ENCODE measurements around the gene SH3BP5. TPM values are rescaled to one million over a fixed set of nuclear protein-coding genes. Genes with fewer than 3 reads are reported as not detected.

Gene SH3BP5
- total RNA-seq, 1 donor from 2014 or later = 60.4 TPM

- DNase-seq (ENCODE audit: low spot score) = no peak
Observed at GRCh38 chr3:15326037-15326436, 6.3 kb downstream of the SH3BP5 start.

DNA sequence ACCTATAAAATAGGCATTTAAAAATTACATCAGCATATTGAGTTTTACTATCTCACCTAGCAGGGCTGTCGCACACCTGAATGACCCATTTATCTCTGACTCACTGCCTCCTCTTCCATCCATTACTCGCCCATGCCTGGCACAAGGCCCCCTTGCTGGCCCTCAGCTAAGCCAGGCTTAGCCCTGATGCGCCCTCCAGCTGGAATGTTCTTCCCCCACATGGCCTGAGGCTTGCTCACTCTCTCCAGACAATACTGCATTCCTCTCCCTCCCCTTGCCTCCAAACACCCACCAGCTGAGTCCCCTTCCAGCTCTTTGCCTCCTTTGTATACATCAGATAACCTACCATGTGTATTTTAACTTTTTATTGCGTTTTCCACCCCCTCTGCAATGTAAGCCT, 7.2 kb downstream of the SH3BP5 start:
- no peak for DNase-seq (ENCODE audit: low spot score)

- DNase-seq (ENCODE audit: low spot score) = no peak
Observed at GRCh38 chr3:15324379-15324808, 8.0 kb downstream of the SH3BP5 start.

DNA sequence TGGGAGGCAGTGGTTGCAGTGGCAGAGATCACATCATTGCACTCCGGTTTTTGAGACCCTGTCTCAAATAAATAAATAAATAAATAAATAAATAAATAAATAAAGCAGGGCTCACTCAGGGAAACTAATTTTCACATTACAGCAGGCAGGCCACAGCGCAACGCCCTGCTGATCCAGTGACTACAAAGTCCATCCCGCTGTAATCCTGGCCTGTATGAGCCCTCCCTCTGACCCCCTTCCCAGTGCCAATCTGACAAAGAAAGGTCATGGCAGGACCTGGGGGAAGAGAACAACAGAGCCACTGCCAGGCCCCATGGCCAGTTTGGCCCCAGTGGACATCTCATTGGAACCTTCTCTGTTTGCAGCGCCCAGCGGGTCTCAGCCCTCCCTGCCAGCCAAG, 9.3 kb downstream of the SH3BP5 start:
- no peak for DNase-seq (ENCODE audit: low spot score)

GRCh38 chr3:15321349-15321748, 11.0 kb downstream of the SH3BP5 start:
- DNase-seq (ENCODE audit: low spot score) = no peak

- DNase-seq (ENCODE audit: low spot score) = no peak
Observed at GRCh38 chr3:15319575-15319974, 12.8 kb downstream of the SH3BP5 start.

GRCh38 chr3:15319136-15319535, 13.2 kb downstream of the SH3BP5 start:
- DNase-seq (ENCODE audit: low spot score) = no peak

DNA sequence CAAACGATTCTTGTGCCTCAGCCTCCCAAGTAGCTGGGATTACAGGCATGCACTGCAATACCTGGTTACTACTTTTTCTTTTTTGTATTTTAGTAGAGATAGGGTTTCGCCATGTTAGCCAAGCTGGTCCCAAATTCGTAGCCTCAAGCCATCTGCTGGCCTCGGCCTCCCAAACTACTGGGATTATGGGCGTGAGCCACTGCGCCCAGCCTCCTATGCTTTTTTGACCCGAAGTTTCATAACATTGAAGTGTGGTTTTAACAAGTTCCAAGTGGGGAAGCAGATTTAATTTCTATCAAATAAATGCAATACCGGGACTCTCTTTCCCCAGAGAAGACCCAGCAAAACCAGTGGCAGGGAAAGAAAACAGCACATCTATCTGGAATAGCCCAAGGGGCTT, 13.7 kb downstream of the SH3BP5 start:
- no peak for DNase-seq (ENCODE audit: low spot score)

- DNase-seq (ENCODE audit: low spot score) = no peak
Observed at GRCh38 chr3:15316998-15317435, 15.4 kb downstream of the SH3BP5 start.

DNA sequence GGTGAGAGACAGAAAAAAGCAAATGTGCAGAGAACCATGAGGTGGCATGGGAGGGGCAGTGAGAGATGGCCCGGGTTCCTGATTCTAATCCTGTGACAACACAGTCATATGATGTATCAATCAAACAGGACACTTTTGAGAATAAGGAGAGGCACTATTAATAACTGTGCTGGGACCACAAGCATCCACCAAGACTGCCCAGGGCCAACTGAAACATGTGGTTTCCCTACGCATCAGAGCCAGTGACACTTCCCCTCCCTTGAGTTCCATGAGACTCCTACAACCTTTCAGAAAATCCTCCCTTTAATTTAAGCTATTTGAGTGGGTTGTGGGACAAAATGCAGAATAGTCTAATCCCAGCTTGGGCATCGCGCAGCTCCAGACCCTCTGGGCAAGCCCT, 17.4 kb downstream of the SH3BP5 start:
- DNase-seq (ENCODE audit: low spot score) = no peak

DNA sequence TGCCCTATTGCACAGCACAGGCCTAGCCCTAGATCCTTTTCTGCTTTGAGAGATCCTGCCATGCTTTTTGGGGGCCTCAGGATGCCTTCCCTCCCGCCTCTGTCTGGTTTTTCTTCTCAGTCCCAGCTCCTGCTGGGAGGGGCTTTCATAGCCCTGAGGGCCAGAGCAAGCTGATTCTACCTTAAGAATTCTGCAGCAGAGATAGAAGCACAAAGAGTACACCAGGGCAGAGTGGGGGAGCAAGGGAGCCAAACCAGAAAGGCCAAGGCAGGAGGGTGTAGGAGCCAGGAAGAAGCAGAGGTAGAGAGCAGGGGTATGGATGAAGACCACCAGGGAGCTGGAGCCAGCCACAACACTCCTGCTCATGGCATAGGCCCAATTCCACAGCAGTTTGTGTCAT, 18.1 kb downstream of the SH3BP5 start:
- DNase-seq (ENCODE audit: low spot score) = no peak

GRCh38 chr3:15313461-15313860, 18.9 kb downstream of the SH3BP5 start:
- DNase-seq (ENCODE audit: low spot score) = no peak

DNA sequence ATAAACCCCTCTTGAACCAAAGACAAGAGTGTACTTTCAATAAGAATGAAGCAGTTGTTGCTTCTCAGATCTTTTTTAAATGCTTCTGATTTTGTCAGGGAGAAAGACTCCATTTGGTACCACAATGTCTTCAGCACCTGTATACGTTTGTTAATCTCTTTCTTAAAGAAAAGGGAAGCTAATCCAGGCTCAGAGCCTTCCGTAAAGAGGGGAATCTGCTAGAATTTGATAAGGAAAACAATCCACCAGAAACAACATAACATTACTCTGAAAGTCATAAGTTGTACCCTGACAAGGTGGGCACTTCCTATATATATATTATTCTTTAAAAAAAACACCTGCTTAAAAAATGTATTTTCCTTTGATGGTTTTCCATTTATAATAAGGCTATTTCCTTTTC, 19.8 kb downstream of the SH3BP5 start:
- no peak for DNase-seq (ENCODE audit: low spot score)

- peak; percentile 62 for DNase-seq (ENCODE audit: low spot score)
Observed at GRCh38 chr3:15310491-15311370, 21.7 kb downstream of the SH3BP5 start.

GRCh38 chr3:15309662-15310335, 22.6 kb downstream of the SH3BP5 start:
- no peak for DNase-seq (ENCODE audit: low spot score)

DNA sequence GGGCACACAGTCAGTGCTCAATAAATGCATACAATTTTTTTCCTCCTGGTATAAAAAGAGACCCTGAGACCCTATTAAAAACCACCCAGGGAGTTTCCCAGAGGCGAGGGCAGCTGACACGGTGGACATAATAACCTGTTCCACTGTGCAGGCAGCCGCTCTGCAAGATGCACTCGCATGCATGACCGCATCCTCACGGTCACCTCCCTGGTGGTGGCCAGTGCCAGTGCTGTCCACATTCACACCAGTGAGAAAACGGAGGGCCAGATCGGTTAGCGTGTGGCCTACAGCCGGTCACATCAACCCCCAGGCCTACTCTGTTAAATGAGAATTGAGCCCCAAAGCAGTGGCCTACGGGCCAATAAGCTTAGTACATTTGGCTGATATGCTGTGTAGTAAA, 24.8 kb downstream of the SH3BP5 start:
- DNase-seq (ENCODE audit: low spot score) = no peak

DNA sequence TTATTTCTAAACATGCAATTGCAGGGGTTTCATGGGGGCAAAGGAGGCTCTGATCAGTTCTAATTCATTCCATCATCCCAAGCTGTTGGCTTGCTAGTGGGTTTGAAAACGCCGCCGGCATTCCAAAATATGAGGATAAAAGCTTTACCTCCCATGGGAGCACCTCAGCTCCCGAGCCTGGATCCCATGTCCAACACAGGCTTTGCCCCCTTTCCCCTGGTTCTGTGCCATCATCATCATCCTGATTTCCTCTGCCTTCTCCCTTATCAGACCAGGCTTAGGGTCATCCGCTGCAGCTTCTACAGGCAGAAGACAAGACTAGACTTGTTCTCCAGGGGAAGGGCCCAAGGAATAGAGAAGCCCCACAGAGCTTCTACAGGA, 25.4 kb downstream of the SH3BP5 start:
- no peak for DNase-seq (ENCODE audit: low spot score)

- DNase-seq (ENCODE audit: low spot score) = no peak
Observed at GRCh38 chr3:15305359-15305844, 27.0 kb downstream of the SH3BP5 start.

GRCh38 chr3:15303728-15304127, 28.7 kb downstream of the SH3BP5 start:
- DNase-seq (ENCODE audit: low spot score) = no peak

- no peak for DNase-seq (ENCODE audit: low spot score)
Observed at GRCh38 chr3:15303216-15303615, 29.2 kb downstream of the SH3BP5 start.

DNA sequence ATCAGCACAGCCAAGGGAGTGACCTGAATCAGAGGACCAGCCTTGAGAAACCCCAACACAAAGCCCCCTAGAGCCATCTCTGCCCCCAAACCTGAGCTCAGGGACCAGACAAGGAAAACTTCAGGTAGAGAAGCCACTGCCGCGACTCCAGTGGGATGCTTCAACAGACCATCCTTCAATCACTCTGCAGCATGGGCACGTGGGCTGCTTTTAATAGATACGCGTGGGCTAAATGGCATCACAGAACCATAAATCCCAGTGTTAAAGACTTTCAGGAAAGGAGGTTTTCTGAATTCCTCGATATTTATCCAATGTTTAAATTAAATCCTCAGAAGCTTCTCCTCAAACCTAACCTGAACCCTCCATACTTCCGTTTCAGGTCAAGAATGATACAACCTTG, 30.6 kb downstream of the SH3BP5 start:
- DNase-seq (ENCODE audit: low spot score) = no peak

DNA sequence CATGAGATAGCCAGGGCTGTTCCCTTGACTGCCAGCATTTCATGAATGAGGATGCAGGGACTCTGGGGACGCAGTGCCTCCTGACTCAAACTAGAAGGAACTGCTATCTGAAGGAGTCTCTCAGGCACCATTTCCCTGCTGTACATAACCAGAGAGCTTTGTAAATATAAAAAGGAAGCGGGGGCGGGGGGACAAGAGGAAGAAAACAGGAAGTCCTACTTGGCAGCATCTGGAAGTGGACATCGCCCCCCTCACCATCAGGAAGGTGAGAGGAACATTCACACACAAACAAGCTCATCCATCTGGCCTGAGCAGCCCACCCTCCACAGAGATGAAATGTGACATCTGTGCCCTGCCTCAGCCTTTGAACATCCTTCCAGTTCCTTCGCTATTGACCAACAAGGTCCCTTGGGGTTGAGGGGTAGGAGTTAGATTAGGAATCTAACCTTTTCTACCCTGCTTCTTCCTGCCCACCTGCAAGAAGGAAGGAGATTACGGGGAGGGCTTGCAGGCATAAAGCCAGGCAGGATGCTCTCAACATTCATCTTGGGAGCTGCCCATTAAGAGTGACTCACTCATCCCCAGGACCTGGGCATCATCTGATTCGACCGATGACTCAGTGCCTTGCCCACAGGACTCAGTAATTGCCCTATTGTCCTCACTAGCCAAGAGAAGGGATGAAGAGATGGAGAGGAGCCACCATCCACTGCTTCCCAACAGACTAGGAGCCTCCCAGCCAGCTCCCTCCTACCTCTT, 31.9 kb downstream of the SH3BP5 start:
- DNase-seq (ENCODE audit: low spot score) = no peak
